Activated T-cell treated with anti-CD3 and anti-CD28 coated beads for 48 hours (primary cell): ENCODE data around the gene ADM2.

Experiments used
- DNase-seq: peaks from one replicate; pipeline ENCODE4 v3.0.0-alpha.2; 2020; ENCODE audit warnings: low read depth

The ADM2 gene

DNA sequence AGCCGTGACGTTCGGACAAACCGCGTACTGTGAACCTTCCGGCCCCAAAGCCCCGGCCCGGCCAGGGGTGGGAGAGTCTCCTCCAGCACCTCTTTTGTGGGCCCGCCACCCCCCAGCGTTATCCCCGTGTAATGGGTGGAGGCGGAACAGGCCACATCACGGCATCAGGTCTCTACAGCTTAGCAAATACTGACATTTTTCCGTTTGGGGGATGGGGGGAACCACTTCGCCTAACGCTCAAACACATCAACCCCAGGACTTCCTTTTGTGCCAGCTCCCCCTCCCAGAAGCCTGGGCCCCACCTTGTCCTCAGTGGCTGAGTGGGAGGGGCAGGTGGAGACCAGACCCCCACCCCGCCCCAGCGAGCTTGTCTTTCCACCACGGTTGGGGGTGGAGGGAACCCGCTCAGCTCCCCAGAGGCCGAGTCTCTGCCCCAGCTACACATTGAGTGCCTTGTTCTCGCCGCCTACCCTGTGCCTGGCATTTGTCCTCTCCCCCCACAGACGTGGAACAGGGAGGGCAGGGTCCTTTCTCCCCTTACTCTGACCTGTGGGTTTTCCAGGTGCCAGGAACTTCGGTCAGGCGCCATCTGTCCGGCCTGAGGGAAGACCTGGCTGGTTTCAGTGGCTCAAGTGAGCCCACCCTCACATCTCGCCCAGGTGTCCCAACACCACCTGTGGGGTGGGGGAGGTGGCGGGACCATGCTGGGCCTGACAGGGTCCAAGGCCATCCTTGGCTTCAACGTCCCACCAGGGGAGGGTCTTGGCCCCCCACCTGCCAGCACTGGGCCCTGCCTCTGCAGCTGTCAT, 36.1 kb upstream of the ADM2 start:
- DNase-seq: no peak

DNA sequence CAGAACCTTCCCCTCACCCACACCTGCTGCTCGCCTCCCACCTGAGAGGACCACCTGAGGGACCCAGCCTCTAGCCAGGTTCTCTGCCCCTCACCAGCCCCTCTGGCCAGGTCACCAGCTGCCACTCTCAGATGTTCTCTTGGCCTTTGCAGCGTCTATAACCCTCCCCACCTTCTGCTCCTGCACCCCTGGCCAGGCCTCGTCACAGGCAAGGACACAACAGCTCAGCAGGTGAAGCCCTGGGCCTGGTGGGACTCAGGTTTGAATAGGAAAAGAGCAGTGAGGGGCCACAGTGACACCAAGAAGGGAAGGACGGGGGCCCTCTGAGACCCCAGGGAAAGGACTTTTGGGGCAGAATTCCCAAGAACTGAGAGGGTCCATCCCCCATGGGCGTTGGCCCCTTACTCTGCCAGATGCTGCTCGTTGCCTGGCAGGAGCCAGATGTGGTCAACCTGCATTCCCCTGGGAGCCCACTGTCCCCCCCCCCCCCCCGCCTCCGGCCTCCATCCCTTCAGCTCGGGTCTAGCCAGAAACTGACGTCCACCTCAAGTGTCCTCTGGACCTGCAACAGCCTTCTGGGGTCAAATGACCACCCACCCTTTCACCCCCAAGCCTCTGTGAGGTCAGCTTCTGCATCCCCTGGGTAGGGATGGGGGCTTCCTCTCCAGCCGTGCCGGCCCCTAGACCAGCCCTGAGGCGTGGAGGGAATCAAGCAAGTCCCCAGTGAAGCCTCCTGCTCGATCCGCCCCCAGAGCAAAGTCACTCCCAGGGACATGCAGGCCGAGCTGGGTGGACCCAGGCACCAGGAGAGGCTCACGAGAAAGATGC, 35.2 kb upstream of the ADM2 start:
- DNase-seq: no peak

DNA sequence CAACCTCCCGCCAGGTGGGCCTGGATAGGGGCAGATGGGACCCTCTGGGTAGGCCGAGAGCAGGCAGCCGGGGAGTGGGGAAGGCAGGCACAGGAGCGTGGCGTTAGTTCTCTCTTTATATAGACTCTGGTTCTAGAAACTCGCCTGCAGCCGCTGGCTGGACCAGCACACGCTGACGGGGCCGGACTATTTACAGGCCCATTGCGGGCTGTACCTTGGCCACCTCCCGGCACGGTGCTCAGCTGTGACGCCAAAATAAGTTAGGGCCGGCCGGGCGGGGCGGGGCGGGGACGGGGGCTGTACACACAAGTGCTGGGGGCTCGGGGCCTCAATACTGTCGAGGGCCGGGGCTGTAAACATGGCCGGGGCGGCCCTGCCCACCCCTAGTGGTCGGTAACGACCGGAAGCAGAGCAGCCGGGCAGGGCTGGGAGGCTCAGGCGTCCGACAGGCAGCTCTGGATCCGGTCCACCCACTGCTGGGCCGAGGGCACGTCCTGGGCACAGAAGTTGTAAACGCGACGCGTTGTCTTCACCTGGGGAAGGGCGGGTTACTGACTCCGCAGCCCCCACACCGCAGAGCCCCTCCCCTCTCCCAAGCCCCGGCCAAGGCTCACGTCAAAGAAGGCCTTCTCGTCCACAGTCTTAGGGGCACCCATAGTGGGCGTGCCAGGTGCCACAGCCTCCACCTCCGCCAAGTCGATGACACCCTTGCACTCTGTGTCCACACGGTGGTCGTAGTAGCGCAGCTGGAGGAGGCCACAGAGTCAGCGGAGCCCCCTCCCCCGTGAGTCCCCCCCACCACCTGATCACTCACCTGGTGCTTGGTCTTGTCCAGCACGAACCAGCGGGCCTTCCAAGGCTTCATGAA, 34.4 kb upstream of the ADM2 start:
- DNase-seq: no peak

DNA sequence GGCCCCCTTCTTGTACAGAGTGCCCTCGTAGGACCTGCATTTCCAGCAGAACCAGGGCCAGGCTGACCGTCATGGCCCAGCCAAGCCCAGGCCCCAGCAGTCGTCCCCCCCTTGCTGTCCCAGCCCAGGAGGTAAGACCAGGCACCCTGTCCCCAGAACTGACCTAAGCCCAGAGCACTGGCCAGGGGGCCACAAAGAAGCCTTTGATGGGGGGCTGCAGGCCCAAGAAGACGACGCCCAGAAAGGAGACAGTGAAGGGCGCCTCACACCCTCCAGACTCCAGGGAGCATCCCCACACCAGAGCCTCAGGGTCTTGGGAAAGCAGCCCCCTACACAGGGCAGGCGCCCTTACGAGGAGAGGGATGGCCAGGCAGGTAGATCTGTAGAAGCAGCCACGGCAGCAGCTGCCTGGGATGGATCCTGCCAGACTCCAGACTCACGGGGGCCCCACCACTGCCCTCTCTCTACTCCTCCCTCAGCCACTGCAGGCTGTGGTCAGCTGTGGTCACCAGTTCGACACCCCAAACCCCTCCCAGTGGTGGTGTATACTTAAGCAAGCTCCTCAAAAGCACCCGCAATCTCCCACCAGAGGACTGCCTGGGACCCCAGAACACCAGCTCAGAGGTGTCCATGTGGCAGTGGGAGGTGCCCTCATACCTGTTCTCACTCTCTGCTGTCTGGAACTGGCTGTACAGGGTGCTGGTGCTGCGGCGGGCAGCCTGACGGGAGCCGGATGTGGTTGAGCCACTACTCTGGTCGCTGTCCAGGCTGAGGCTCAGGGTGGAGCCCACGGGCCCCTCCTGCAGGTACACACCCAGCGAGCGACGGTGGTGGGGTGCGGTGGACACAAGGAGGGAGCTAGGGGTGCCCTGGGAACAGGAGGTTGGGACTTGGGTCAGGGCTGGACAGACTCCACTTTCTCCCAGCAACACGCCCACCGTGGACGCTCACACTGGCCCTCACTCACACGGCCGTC, 33.5 kb upstream of the ADM2 start:
- DNase-seq: no peak

DNA sequence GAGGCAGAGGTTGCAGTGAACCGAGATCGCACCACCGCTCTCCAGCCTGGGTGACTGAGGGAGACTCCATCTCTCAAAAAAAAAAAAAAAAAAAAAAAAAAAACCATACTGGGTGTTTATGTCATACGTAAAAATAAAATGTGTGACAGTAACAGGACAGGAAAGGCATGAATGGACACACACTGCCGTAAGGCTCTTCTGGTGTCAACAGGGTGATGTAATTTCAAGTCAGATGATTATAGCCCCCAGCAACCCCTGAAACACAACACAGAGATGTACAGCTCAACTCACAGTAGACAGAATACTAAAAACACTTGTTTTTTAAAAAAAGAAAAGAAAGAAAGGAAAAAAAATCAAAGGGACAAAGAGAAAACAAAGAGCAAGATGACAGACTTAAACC, 28.7 kb upstream of the ADM2 start:
- DNase-seq: no peak

DNA sequence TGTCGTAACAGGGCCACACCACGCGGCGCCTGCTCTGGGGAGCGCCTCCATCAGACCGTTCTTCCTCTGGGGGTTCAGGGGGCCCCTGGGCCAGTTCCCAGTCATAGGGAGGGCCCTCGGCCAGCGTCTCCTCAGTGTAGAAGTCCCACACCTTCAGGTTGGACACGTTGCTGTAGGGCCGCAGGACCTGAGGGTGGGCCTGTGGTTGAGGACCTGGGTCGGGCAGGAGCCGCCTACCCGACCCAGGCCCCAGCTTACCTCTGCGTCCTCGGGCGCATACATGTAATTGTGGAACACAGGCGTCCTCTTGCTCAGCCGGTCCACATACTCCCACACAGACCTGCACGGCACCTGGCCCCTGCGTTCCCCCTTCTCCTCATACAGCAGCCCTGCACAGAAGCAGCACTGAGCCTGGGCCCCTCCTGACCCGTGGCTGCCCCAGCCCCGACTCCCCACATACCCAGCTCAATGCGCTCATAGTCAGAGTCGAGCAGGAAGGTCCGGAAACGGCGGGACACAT, 26.7 kb upstream of the ADM2 start:
- no peak for DNase-seq

DNA sequence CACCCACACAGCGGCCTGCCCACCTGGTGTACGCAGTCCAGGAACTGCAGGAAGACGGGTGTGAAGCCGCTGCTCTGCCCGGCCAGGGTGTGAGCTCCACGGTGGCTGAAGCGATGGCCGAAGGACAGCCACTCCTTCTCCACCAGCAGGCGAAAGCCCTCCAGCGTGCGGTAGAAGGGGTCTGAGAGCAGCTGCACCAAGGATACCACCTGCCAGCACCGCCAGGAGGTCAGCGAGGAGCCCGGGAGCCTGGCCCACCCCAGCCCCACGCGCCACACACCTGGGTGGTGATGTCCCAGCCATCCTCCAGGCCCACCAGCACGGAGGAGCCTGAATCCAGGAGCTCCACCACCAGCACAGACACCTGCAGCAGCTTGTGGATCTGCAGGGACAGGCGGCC, 26.1 kb upstream of the ADM2 start:
- DNase-seq: no peak

DNA sequence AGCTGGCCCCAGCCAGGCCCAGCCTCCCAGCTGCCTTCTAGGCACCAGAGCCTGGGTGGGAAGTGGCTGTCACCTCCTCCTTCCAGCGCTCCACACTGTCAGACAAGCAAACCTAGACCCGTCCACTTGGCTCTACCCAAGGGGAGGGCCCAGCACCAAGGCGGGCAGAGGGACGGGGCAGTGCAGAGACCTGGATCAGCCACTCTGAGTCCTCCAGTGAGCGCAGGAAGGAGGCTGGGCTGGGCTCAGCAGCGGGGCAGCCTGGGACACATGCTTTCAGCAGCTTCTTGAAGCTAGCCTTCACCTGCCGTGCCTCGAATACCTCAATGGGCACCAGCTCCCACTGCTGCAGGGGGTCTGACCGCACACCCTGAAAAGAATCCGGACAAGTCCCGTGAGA, 25.3 kb upstream of the ADM2 start:
- no peak for DNase-seq

DNA sequence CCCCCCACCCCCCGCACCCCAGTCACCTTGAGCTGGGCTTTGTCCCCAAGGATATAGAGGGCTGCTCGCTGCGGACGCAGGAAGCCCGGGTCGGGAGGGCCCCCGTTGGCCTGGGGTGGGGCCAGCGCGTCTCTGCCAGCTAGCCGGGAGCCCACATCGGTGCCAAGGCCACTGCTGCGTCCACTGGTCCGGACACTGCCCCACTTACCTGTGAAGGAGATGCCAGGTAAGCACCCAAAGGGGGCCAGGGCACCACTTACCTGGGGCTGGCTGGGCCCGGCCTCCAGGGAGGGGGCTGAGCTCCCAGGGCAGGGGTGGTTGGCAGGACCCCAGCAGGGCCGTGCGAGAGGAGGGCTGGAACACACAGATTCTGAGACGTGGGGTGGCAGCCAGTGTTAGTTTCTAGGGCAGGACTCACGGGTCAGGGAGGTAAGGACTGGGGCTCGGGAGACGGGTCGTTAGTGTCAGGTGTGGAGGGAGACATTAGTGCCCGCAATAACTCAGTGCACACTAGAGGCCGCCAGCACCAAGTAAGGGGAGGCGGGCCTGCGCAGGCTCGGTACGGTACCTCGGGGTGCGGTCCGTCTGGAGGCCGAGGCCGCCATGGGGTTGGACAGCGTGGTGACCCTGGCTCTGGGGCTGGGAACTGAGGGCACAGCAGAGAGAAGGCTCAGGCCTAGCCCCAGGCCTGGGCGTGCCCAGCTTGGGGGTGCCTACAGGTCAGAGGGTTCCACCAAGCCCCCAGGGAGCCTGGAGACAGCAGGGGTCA, 24.7 kb upstream of the ADM2 start:
- DNase-seq: no peak

DNA sequence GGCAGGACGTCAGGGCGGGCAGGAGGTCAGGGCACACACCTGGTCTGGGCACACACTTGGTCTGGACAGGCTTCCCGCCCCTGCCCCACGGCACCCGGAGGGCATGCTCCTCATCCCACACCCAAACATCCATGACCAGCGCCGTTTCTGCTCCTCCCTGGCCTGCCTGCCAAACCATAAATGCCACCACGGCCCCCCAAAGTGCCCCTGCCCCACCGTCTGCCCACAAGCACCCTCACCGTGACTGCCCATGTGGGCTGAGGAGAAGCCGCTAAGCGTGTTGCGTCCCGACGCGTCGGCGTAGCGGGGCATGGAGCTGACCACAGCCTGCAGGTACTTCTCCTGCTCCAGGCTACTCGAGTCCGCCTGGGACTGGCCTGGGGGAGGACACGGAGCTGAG, 22.3 kb upstream of the ADM2 start:
- DNase-seq: no peak

DNA sequence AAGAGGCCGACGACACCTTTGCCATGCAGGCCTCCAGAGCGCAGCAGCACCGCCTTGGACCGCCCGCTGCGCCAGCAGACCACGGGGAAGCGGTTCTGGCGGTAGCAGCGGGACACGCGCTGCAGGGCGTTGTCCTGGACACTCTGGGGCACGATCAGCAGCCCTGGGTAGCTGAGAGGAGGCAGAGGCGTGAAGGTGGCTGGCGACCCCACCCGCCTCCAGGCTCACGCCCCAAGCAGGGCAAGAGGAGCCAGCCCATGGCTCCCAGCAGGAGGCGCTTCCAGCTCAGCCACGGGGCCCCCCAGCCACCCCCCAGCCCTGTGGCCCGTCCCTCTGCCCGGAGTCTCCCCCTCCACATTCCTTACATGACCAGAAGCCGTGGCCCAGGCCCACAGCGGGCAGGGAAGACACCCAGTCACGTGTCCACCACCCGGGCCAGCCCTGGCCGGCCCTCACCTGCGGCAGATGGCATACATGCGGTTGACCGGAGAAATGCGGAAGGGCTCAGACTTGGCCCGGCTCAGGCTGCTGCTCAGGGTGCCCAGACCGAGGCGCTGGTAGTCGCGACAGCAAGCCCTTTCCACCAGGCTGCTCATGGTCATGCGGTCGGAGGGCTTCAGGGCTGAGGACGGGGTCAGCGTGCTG, 21.7 kb upstream of the ADM2 start:
- no peak for DNase-seq

DNA sequence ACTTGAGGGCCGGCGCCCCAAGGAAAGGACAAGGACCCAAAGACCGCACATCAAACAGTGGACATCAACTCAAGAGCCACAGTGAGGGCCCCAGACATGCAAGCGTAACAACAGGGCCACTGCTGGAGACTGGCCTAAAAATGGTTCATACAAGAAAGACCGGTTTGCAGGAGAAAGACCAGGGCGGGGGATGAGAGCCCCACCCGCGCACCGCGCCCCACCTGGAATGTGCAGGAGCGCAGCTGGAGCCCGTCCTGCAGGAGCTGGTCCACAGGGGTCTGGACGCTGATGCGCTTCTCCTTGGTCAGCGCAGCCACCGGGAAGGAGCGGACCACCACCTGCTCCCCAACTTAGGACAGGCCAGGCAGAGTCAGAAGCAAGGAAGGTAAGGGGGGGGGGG, 20.4 kb upstream of the ADM2 start:
- no peak for DNase-seq

DNA sequence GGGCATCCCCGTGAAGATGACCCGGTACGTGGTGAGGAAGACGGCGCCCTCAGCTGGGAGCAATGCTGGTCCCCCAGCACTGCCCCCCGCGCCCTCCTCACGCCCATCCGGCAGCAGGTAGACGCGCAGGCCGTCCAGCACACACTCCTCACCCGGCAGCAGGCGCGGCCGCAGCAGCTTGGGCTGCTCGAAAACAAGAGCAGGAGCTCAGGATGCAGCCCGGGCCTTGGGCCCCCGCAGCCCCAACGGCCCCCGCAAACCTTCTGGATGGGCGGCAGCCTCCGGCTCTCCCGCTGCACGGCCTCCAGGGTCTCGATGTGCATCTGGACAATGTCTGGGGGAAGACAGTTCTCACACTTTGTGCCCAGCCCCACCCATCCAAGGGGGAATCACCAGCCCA, 19.8 kb upstream of the ADM2 start:
- no peak for DNase-seq

DNA sequence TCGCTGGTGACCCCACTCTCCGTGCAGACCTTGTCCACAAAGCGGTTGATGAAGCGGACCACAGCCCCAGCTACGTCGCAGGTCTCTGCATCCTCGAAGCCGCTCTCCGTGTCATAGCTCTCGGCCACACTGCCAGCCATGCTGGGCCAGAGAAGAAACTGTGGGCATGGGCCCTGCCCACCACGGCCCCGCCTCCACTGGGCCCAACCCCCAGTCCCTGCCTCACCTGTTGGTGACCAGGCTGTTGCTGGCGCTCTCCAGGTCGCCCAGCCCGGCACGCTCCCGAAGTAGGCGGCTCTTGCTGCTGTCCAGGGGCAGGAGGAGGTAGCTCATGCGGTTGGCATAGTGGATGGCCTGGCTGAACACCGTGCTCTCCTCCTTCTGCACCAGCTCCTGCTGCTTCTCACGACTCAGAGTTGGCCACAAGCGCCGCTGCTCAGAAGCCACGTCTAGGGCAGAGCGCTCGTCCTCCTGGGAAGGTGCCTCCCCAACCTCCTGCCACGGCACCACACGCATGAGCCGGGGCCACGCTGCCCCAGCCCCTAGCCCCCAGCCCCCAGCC, 19.3 kb upstream of the ADM2 start:
- no peak for DNase-seq

DNA sequence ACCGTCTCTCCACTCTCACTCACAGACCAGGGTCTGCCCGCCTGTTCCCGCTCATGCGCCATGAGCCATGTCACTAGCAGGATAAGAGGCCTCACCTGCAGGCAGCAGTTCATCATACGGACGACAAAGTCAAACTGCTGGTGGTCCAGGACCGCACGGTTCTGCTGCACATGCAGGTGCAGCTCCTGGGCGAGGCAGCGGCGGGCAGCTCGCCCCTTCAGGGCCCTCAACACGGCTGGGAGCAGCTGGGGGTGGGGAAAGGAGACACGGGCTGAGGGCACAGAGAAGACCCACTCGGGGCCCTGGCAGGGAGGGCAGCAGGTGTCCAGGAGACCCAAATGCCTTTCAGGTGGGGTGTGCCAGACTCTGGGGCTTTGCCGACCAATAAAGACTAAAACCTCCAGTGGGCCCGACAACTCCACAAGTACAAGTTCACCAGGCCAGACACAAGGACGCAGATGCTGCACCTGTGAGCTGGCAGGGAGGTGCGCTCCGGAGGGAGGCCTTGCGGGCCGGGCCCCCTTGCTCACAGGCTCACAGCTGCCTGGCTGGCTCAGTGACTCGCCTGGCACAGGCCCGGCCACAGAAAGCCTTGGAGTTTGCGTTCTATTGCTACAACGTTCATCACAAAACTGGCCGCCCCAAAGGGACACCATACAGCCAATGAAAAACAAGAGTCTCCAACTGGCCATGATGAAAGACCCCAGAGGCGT, 18.0 kb upstream of the ADM2 start:
- no peak for DNase-seq

DNA sequence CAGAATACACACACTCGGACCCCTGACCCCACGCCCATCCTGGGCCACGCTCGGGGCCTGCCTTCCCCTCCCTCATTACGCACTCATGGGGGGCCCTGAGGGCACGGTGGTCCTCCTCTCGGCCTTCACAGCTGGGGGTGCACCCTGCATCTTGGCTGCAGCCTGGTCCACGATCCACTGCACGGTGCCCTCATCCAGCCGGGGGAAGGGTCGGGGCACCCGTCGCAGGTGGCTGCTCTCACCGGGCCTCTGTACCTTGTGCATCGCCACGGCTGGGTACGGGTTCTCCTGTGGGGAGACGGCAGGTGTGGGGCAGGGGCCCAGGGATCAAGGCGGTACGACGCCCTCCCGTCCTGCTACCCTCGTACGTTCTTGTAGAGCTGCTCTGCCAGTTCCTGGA, 16.9 kb upstream of the ADM2 start:
- no peak for DNase-seq

DNA sequence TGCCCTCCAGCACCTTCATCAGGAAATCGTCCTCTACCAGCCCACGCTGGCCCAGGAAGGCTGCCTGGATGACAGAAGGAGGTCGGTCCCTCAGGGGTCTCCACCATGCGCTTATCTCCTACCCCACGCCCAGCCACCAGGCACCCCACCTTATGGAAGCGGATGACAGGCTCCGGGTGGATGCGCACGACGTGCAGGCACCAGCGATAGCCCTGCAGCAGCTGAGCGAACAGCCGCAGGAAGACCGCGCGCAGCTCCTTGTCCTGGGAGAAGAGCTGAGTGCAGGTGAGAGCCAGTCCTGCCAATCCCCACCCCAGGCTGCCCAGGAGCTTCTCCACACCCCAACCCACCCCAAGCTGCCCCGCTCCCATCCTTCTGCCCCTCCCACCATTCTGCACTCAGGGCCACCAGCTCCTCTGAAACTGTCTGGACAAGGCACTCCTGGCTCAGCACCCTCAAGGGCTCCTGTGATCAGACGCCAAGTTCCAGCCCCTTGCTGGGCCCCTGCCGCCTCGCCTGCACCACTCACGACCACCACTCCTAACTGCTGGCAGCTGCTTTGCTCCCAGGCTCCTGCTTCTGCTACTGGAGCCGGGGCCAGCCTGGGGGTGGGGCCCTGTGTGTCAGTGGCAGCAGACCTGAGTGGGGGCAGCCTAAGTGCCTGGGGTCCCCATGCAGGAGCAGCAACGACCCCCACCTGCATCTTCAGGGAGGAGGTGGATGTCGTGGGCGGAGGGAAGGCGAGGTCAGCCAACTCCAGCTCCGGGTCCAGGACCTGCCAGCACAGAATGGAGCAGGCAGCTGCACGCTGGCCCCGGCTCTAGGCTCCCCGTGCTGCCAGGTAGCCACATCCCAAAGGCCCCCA, 16.0 kb upstream of the ADM2 start:
- no peak for DNase-seq

DNA sequence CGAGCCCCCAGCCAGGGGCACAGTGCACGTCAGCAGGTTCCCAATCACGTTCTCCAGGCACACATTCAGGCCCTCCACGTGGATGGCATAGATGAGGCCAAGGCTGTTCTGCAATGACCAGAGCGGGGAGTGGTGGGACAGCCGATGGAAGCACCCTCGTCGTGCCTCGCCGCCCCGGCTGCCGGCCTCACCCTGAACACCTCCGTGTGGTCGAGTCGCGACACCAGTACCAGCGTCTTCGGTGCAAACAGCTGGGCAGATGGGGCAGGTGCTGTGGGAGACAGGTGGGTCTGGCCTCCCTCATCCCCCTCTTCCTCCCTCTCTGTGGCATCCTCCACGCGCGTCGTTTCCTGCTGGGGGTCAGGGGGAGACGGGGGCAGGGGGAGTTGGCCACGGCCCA, 14.0 kb upstream of the ADM2 start:
- DNase-seq: no peak
